Spleen (tissue), 7 donors: ENCODE measurements around the gene CLASRP.

Source experiments
- POLR2A ChIP-seq, 3 donors: fragments of 450-650 bp; IDR thresholded peaks; one replicate each; pipeline ENCODE4 v1.5.1; 2017; ENCODE audit warnings: antibody characterized with exemption in 3 of 3, mild to moderate bottlenecking in 1 of 3
- POLR2AphosphoS5 ChIP-seq, 3 donors: sonication (generic); formaldehyde crosslinking; IDR thresholded peaks; one replicate each; pipeline ENCODE4 v1.5.1; 2017; ENCODE audit warnings: antibody characterized with exemption in 3 of 3
- TF ChIP-seq, protein P1 (sequence below), 11 experiments: fragments of 200-600 bp in 7 of 11; fragments of 450-650 bp in 4 of 11; sonication (generic) in 4 of 11; IDR thresholded peaks in 8 of 11; conservative IDR thresholded peaks in 3 of 11; 1 replicate in 7 of 11; 2 replicates in 4 of 11; pipeline versions ENCODE4 v1.4.0 to v1.8.0; 2016 to 2021; ENCODE audit warnings: antibody characterized with exemption in 11 of 11, inconsistent platforms in 4 of 11, mild to moderate bottlenecking in 1 of 11
- donor health status: DM: no; HTN: no; CAD: no; lungs with moderate emphysema.
- donor health status: DM: no; HTN: no; CAD: no.
- donor health status: DM: no; HTN: no; CAD: no.

- TF ChIP-seq POLR2AphosphoS5 (IDR thresholded peaks at IDR 0.05) (no peak), POLR2A (IDR thresholded peaks at IDR 0.05) (no peak)
- TF ChIP-seq, protein P1, sequence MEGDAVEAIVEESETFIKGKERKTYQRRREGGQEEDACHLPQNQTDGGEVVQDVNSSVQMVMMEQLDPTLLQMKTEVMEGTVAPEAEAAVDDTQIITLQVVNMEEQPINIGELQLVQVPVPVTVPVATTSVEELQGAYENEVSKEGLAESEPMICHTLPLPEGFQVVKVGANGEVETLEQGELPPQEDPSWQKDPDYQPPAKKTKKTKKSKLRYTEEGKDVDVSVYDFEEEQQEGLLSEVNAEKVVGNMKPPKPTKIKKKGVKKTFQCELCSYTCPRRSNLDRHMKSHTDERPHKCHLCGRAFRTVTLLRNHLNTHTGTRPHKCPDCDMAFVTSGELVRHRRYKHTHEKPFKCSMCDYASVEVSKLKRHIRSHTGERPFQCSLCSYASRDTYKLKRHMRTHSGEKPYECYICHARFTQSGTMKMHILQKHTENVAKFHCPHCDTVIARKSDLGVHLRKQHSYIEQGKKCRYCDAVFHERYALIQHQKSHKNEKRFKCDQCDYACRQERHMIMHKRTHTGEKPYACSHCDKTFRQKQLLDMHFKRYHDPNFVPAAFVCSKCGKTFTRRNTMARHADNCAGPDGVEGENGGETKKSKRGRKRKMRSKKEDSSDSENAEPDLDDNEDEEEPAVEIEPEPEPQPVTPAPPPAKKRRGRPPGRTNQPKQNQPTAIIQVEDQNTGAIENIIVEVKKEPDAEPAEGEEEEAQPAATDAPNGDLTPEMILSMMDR (IDR thresholded peaks at IDR 0.05 in 8 of 11, conservative IDR thresholded peaks at IDR 0.05 in 3 of 11): no peak
These were observed 48.4 kb upstream of the CLASRP start for GRCh38 chr19:44990459-44990858.
